Activated CD8-positive, alpha-beta memory T cell treated with anti-CD3 and anti-CD28 coated beads, Interleukin-2, amount 10 ng/mL, durations not matched to agents 7 days and 5 days (primary cell): ENCODE results near the gene GPRC5A. TPM values are rescaled to one million over a fixed set of nuclear protein-coding genes. Genes with fewer than 3 reads are reported as not detected.

Source experiments
- ATAC-seq: fragments of 150-1000 bp; cut with Tn5 transposase; one replicate; pipeline ENCODE4 v1.10.0; 2021; ENCODE audit warnings: moderate library complexity
- CTCF ChIA-PET: fragments of 350-600 bp; sonication (Branson Sonifier 250); formaldehyde crosslinking; loops from one replicate; lab custom pipeline; 2021; ENCODE audit warnings: antibody characterized with exemption; lab: Charles Lee
- DNase-seq: peaks from one replicate; pipeline ENCODE4 v3.0.0-alpha.2; 2020
- H3K27ac Mint-ChIP-seq: one replicate; pipeline ENCODE4 v1.8.0; 2021; ENCODE audit warnings: mild to moderate bottlenecking, mixed read lengths
- H3K27me3 Mint-ChIP-seq: one replicate; pipeline ENCODE4 v1.8.0; 2021; ENCODE audit warnings: mixed read lengths
- H3K36me3 Mint-ChIP-seq: one replicate; pipeline ENCODE4 v1.8.0; 2021; ENCODE audit warnings: mild to moderate bottlenecking, mixed read lengths
- H3K4me1 Mint-ChIP-seq: one replicate; pipeline ENCODE4 v1.8.0; 2021; ENCODE audit warnings: mixed read lengths
- H3K4me3 Mint-ChIP-seq: one replicate; pipeline ENCODE4 v1.8.0; 2021; ENCODE audit warnings: mild to moderate bottlenecking, moderate library complexity, mixed read lengths
- H3K9me3 Mint-ChIP-seq: one replicate; pipeline ENCODE4 v1.8.0; 2022; ENCODE audit warnings: low read depth, mixed read lengths
- total RNA-seq, 2 experiments: library from RNA; stranded (reverse); gene quantifications; one replicate each; pipeline ENCODE4 v1.2.3, GENCODE V29; 2021

GPRC5A gene
- total RNA-seq, 2 experiments from 2014 or later = not detected

DNA sequence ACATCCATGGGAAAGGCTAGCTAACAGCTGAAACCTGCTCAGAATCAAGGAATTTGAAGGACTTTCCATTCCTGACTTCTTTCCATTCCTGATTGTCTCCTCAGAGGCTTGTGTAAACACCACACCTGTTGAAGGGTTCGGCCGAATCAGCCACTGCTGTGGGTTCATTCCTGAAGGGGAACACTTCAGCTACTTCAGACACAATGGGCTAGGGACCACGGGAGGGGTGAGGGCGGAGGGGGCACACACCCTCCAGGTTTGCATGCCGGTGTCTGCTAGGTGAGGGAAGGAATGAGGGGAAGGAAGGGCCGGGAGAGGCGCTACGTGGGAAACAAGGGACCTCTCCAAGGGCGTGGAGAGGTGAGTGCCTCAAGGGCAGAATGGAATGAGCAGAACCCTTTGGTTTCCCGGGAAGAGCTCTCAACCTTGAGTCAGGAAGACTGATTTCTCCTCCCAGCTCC is 1.3 kb downstream of the GPRC5A start:
- DNase-seq (no peak), ATAC-seq (no peak)
- H3K9me3 Mint-ChIP-seq = no peaks in the 10 kb centered on the region
- H3K4me3 Mint-ChIP-seq = no peak overlapping the region
- no peak overlapping the region for H3K27ac Mint-ChIP-seq
- CTCF ChIA-PET = interaction anchor here (1.1 to 1.2 kb wide), 2 partner anchors 56 to 103 kb away, joined by 3 read pairs; no protein-coding TSS in a partner anchor
- peaks cover 5% of the 10 kb centered on the region for H3K4me1 Mint-ChIP-seq
- H3K27me3 Mint-ChIP-seq = peaks cover 70% of the 10 kb centered on the region
- H3K36me3 Mint-ChIP-seq = no peaks in the 10 kb centered on the region

- Mint-ChIP-seq H3K27me3 (peaks cover 63% of the 10 kb centered on the region), H3K36me3 (no peaks in the 10 kb centered on the region), H3K9me3 (no peaks in the 10 kb centered on the region), H3K4me1 (peaks cover 5% of the 10 kb centered on the region), H3K4me3 (no peak overlapping the region), H3K27ac (no peak overlapping the region)
- DNase-seq (no peak), ATAC-seq (no peak)
- CTCF ChIA-PET = interaction anchor here (1.1 kb wide), 1 partner anchor 104 kb away, joined by 3 read pairs; no protein-coding TSS in a partner anchor
These were observed 2.1 kb downstream of the GPRC5A start for GRCh38 chr12:12893438-12893837.

- Mint-ChIP-seq H3K27me3 (peaks cover 43% of the 10 kb centered on the region), H3K36me3 (no peaks in the 10 kb centered on the region), H3K9me3 (no peaks in the 10 kb centered on the region), H3K4me3 (no peak overlapping the region), H3K27ac (no peak overlapping the region), H3K4me1 (peaks cover 18% of the 10 kb centered on the region)
- ATAC-seq (no peak), DNase-seq (no peak)
- CTCF ChIA-PET = interaction anchor here (0.7 kb wide), 1 partner anchor 1828 kb away, joined by 3 read pairs; no protein-coding TSS in a partner anchor
These were observed 4.9 kb downstream of the GPRC5A start for GRCh38 chr12:12896260-12896659.

- DNase-seq (no peak), ATAC-seq (no peak)
- peaks cover 41% of the 10 kb centered on the region for H3K27me3 Mint-ChIP-seq
- no peak overlapping the region for H3K4me3 Mint-ChIP-seq
- H3K27ac Mint-ChIP-seq = no peak overlapping the region
- H3K9me3 Mint-ChIP-seq = no peaks in the 10 kb centered on the region
- CTCF ChIA-PET = interaction anchor here (1.1 kb wide), 1 partner anchor 315 kb away, joined by 6 read pairs; no protein-coding TSS in a partner anchor
- H3K4me1 Mint-ChIP-seq = peaks cover 18% of the 10 kb centered on the region
- H3K36me3 Mint-ChIP-seq = no peaks in the 10 kb centered on the region
These were observed 5.9 kb downstream of the GPRC5A start for GRCh38 chr12:12897302-12897701.

- CTCF ChIA-PET = no interaction called here
- Mint-ChIP-seq H3K36me3 (no peaks in the 10 kb centered on the region), H3K27ac (no peak overlapping the region), H3K4me1 (peaks cover 18% of the 10 kb centered on the region), H3K4me3 (no peak overlapping the region), H3K9me3 (no peaks in the 10 kb centered on the region), H3K27me3 (peaks cover 31% of the 10 kb centered on the region)
- DNase-seq (no peak), ATAC-seq (no peak)
These were observed 6.9 kb downstream of the GPRC5A start for GRCh38 chr12:12898136-12898717.

- Mint-ChIP-seq H3K27me3 (peaks cover 32% of the 10 kb centered on the region), H3K9me3 (no peaks in the 10 kb centered on the region), H3K36me3 (no peaks in the 10 kb centered on the region), H3K27ac (no peak overlapping the region), H3K4me3 (no peak overlapping the region), H3K4me1 (peaks cover 18% of the 10 kb centered on the region)
- no peak for ATAC-seq
- CTCF ChIA-PET = interaction anchor here (0.9 kb wide), 1 partner anchor 85 kb away, joined by 3 read pairs; no protein-coding TSS in a partner anchor
- DNase-seq = no peak
These were observed 7.6 kb downstream of the GPRC5A start for GRCh38 chr12:12898911-12899511.

GRCh38 chr12:12899530-12900380 is 8.4 kb downstream of the GPRC5A start:
- CTCF ChIA-PET = interaction anchor here (0.9 kb wide), 2 partner anchors 17 to 86 kb away, joined by 3 to 4 read pairs; no protein-coding TSS in a partner anchor
- no peak overlapping the region for H3K4me3 Mint-ChIP-seq

DNA sequence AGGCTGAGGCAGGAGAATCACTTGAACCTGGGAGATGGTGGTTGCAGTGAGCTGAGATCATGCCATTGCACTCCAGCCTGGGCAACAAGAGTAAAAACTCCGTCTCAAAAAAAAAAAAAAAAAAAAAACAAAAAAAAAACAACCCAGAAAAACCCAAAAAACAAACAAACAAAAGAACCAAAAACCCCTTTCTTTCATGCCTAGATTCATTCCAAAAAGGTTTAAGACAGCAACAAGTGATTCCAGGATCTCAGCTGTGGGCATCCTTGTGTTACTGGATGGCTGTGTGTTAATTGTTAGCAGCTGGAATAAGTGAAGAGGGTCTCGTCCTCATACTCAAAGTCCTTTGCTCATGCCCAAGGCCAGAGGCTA is 9.4 kb downstream of the GPRC5A start:
- H3K9me3 Mint-ChIP-seq = no peaks in the 10 kb centered on the region
- DNase-seq (no peak), ATAC-seq (no peak)
- peaks cover 37% of the 10 kb centered on the region for H3K27me3 Mint-ChIP-seq
- CTCF ChIA-PET = no interaction called here
- no peak overlapping the region for H3K4me3 Mint-ChIP-seq
- H3K27ac Mint-ChIP-seq = no peak overlapping the region
- no peaks in the 10 kb centered on the region for H3K36me3 Mint-ChIP-seq
- H3K4me1 Mint-ChIP-seq = peaks cover 18% of the 10 kb centered on the region

More at GRCh38 chr12:12899530-12900380, 8.4 kb downstream of the GPRC5A start:
- peak; percentile 79 for ATAC-seq
- Mint-ChIP-seq H3K4me1 (peaks cover 18% of the 10 kb centered on the region), H3K27ac (no peak overlapping the region), H3K36me3 (no peaks in the 10 kb centered on the region), H3K9me3 (no peaks in the 10 kb centered on the region), H3K27me3 (peaks cover 37% of the 10 kb centered on the region)
- DNase-seq = peak; percentile 67

DNA sequence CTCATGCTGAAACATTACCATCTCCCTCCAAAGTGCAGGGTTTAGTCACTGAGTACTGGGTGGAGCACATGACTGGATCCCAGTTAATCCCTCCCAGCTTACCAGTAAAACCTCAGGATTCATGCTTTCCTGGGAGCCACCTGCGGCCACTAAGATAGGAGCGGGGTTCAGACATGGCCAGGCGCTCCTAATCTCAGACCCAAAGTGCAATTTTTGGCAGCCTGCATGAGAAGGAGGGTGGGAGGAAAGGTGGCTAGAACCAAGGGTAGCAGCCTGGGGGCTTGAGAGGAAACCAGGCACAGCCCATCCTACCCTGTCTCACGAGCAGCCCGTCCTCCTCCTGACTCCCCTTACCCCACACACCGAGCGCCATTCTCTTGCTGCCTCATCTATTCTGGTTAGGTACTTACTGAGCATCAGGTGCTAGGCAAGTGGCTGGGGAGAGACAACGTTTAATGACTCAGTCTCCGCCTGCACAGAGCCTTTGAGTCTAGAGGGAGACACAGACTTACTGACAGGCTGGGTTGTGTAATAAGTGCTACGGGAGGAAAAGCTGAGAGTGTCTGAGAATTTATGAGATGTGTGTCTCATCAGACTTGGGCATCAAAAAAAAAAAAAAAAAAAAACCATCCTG is 9.9 kb downstream of the GPRC5A start:
- Mint-ChIP-seq H3K4me3 (no peak overlapping the region), H3K36me3 (no peaks in the 10 kb centered on the region), H3K4me1 (peaks cover 18% of the 10 kb centered on the region), H3K9me3 (no peaks in the 10 kb centered on the region), H3K27ac (no peak overlapping the region), H3K27me3 (peaks cover 37% of the 10 kb centered on the region)
- CTCF ChIA-PET = no interaction called here
- DNase-seq (no peak), ATAC-seq (no peak)

DNA sequence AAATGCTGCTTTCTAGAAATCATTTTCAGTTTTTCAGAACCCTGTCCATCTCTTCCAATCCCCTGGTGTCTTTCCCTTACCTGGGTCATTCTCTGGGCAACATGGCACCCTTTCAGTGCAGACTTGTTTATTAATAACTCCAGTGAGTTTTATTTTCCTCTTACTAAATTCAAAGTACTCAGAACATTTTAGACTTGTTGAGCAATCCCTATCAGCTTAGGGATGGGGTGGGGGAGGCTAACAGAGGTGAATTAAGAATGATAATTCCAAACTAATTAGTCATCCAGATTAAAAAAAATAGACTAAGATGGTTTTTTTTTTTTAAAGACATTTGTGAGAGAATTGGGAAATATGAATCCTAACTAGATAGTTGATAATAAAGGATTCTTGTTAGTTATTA is 10.7 kb downstream of the GPRC5A start:
- peaks cover 35% of the 10 kb centered on the region for H3K27me3 Mint-ChIP-seq
- H3K4me3 Mint-ChIP-seq = no peak overlapping the region
- H3K4me1 Mint-ChIP-seq = peaks cover 18% of the 10 kb centered on the region
- ATAC-seq (no peak), DNase-seq (no peak)
- no peaks in the 10 kb centered on the region for H3K9me3 Mint-ChIP-seq
- H3K36me3 Mint-ChIP-seq = no peaks in the 10 kb centered on the region
- CTCF ChIA-PET = no interaction called here
- H3K27ac Mint-ChIP-seq = no peak overlapping the region

DNA sequence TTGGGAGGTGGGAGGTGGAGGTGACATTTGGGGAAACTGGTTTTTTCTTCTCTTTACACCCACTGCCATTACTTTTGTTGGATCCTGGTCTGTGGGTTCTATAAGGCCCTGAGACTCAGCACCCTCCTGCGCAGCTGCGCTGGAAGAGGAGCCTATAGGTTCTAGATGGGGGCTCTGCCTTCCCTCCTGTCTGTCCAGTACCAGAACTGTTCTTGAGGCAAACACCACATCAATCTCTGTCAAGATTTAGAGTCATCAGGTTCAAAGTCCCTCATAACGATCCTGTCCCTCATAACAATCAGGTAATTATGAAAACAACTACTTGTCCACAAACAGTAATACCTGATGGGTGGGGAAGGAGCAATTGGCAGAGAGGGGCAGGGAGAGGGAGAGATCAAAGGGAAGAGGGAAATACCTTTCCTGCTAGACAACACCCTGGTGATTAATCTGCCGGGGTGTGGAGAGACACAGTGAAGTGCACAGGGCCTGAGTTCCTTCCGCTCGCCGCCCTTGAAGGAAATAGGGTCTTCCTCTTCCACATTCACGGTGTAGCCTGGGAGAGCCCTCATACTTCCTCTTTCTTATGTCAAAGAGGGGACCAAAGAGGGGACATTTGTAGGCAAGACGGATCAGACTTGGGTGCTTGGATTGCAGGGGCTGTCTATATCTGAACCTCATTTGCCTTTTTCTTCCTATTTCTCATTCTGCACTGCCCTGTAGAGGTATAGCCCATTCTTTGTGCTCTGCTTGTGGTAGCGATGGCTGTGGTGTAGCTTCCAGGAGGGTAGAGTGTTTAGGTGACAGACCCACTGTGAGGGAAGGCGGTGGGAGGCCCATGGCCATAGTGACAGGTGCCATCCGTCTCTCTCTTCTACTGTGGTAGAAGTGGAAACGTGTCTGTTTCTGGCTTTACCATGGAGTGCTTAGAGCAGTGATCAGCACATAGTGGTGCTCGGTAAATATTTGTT is 12.6 kb downstream of the GPRC5A start:
- DNase-seq = no peak
- no peaks in the 10 kb centered on the region for H3K36me3 Mint-ChIP-seq
- H3K9me3 Mint-ChIP-seq = no peaks in the 10 kb centered on the region
- ATAC-seq = no peak
- no peak overlapping the region for H3K27ac Mint-ChIP-seq
- no peak overlapping the region for H3K4me3 Mint-ChIP-seq
- peaks cover 33% of the 10 kb centered on the region for H3K27me3 Mint-ChIP-seq
- H3K4me1 Mint-ChIP-seq = peaks cover 19% of the 10 kb centered on the region
- CTCF ChIA-PET = interaction anchor here (1.2 kb wide), 1 partner anchor 12 kb away, joined by 4 read pairs; no protein-coding TSS in a partner anchor

GRCh38 chr12:12907552-12907951 is 16.2 kb downstream of the GPRC5A start:
- H3K4me3 Mint-ChIP-seq = no peak overlapping the region
- CTCF ChIA-PET = interaction anchor here (1.9 to 2.1 kb wide), 2 partner anchors 8 to 305 kb away, joined by 5 to 7 read pairs; no protein-coding TSS in a partner anchor

More at GRCh38 chr12:12907552-12907951, 16.2 kb downstream of the GPRC5A start:
- Mint-ChIP-seq H3K27me3 (peaks cover 23% of the 10 kb centered on the region), H3K4me1 (peaks cover 17% of the 10 kb centered on the region), H3K27ac (no peak overlapping the region), H3K36me3 (no peaks in the 10 kb centered on the region), H3K9me3 (no peaks in the 10 kb centered on the region)
- ATAC-seq (no peak), DNase-seq (no peak)
